Calu3 (cell line): ENCODE measurements around the gene LSM2. TPM values are rescaled to one million over a fixed set of nuclear protein-coding genes. Genes with fewer than 3 reads are reported as not detected.
A peak's percentile ranks its signal among the peaks of the same experiment; 100 is the strongest.

Source experiments
- BruUV-seq: library from RNA; stranded (reverse); fragments of 400-500 nt; replicated peaks from 2 replicates; lab custom pipeline; 2021; lab: Mats Ljungman, UMichigan
- CTCF ChIA-PET: fragments of 300-600 bp; sonication (Branson Sonifier 250); formaldehyde crosslinking; loops from one replicate; lab custom pipeline; 2022; ENCODE audit warnings: antibody characterized with exemption; lab: Charles Lee
- DNase-seq: peaks from one replicate; pipeline ENCODE4 v3.0.0; 2022
- H3K27ac Mint-ChIP-seq: one replicate; pipeline ENCODE4 v1.8.0; 2022; ENCODE audit warnings: mixed read lengths; ENCODE audit not compliant: unreplicated experiment
- H3K27me3 Mint-ChIP-seq: one replicate; pipeline ENCODE4 v1.8.0; 2022; ENCODE audit warnings: mixed read lengths; ENCODE audit not compliant: unreplicated experiment
- H3K36me3 Mint-ChIP-seq: one replicate; pipeline ENCODE4 v1.8.0; 2022; ENCODE audit warnings: mild to moderate bottlenecking, moderate library complexity, mixed read lengths; ENCODE audit not compliant: insufficient read depth, unreplicated experiment
- H3K4me1 Mint-ChIP-seq: one replicate; pipeline ENCODE4 v1.8.0; 2022; ENCODE audit warnings: mild to moderate bottlenecking, low read depth, mixed read lengths; ENCODE audit not compliant: unreplicated experiment
- H3K4me3 Mint-ChIP-seq: one replicate; pipeline ENCODE4 v1.8.0; 2022; ENCODE audit warnings: mild to moderate bottlenecking, low read depth, moderate library complexity, mixed read lengths; ENCODE audit not compliant: unreplicated experiment
- H3K9me3 Mint-ChIP-seq: one replicate; pipeline ENCODE4 v1.8.0; 2022; ENCODE audit warnings: low read depth, mixed read lengths; ENCODE audit not compliant: unreplicated experiment
- intact Hi-C: fragments of 100-400 bp; cut with micrococcal nuclease; formaldehyde crosslinking; loops from one replicate; pipeline ENCODE4 v1.10.0; 2022; ENCODE audit not compliant: unreplicated experiment
- total RNA-seq: library from RNA; stranded (reverse); gene quantifications from 2 replicates; pipeline ENCODE4 v1.2.3, GENCODE V29; 2022
- TF ChIP-seq, protein P1 (sequence below): fragments of 200-600 bp; IDR thresholded peaks from one replicate; pipeline ENCODE4 v1.8.0; 2022; ENCODE audit warnings: antibody characterized with exemption; ENCODE audit not compliant: unreplicated experiment

The LSM2 gene
- total RNA-seq, 1 experiment from 2014 or later: 144 TPM

DNA sequence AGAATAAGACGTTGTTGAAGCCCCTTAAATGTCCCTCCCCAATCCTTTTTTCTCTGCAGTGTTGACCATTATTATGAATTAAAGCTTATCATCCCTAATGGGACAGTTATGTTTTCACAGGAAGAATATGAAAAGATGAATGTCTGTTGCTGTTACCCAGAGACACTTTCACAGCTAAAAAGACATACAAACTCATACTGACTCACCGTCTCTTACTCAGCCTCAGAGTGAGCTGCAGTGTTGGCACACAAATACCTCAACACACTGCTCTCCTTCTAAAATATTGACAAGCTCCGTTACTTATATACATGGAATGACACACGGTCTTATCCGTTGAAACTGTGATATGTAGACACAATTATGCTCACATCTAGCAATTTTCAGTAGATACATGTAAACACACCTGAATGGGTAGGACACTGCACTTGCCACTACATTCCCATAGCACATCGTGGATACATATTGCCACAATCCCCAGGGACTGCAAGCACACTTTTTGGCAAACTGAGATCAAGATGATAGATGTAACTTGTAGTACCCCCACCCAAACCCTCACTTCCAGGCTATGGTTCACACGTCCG lies 53.9 kb downstream of the LSM2 start:
- TF ChIP-seq, protein P1, sequence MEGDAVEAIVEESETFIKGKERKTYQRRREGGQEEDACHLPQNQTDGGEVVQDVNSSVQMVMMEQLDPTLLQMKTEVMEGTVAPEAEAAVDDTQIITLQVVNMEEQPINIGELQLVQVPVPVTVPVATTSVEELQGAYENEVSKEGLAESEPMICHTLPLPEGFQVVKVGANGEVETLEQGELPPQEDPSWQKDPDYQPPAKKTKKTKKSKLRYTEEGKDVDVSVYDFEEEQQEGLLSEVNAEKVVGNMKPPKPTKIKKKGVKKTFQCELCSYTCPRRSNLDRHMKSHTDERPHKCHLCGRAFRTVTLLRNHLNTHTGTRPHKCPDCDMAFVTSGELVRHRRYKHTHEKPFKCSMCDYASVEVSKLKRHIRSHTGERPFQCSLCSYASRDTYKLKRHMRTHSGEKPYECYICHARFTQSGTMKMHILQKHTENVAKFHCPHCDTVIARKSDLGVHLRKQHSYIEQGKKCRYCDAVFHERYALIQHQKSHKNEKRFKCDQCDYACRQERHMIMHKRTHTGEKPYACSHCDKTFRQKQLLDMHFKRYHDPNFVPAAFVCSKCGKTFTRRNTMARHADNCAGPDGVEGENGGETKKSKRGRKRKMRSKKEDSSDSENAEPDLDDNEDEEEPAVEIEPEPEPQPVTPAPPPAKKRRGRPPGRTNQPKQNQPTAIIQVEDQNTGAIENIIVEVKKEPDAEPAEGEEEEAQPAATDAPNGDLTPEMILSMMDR: no peak
- H3K4me3 Mint-ChIP-seq: no peak overlapping the region
- H3K9me3 Mint-ChIP-seq: no peaks in the 10 kb centered on the region
- no peaks in the 10 kb centered on the region for H3K4me1 Mint-ChIP-seq
- no peak overlapping the region for H3K27ac Mint-ChIP-seq
- no peak for DNase-seq
- peaks cover 35% of the 10 kb centered on the region for H3K36me3 Mint-ChIP-seq
- no peaks in the 10 kb centered on the region for H3K27me3 Mint-ChIP-seq
- CTCF ChIA-PET: interaction anchor here (1.1 kb wide), 1 partner anchor 14 kb away, joined by 6 read pairs; the partner anchor contains the start of gene MSH5
- no TSS peak for BruUV-seq
- intact Hi-C loops: no loop called here

DNA sequence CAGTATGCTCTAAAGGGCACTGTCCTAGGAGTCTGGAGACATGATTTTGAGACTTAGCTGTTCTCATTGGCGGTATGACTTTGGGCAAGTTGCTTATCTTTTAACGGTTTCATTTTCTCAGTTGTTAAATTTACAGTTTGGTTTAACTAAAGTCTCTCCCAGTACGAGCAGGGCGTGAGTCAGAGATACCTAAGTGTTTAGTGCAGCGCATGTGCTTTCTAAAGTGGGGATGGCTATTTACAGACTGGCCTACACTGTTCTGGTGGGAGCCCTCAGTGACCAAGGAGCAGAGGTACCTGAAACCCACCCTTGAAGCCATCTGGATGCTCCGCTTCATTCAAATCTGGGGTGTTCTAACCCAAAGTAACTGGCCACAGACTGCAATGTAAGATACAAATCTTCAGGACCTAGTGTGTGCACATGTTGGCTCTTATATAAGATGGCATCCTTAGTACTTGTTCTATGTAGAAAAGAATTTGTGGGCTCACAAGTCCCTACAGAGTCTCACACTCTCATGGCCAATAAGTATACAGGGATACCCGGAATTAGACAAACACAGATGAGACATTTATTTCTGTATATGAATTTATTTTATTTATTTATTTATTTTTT lies 56.2 kb downstream of the LSM2 start:
- no peaks in the 10 kb centered on the region for H3K27me3 Mint-ChIP-seq
- CTCF ChIA-PET: interaction anchor here (1.0 kb wide), 1 partner anchor 11 kb away, joined by 5 read pairs; the partner anchor contains the start of gene MSH5
- no peak overlapping the region for H3K27ac Mint-ChIP-seq

DNA sequence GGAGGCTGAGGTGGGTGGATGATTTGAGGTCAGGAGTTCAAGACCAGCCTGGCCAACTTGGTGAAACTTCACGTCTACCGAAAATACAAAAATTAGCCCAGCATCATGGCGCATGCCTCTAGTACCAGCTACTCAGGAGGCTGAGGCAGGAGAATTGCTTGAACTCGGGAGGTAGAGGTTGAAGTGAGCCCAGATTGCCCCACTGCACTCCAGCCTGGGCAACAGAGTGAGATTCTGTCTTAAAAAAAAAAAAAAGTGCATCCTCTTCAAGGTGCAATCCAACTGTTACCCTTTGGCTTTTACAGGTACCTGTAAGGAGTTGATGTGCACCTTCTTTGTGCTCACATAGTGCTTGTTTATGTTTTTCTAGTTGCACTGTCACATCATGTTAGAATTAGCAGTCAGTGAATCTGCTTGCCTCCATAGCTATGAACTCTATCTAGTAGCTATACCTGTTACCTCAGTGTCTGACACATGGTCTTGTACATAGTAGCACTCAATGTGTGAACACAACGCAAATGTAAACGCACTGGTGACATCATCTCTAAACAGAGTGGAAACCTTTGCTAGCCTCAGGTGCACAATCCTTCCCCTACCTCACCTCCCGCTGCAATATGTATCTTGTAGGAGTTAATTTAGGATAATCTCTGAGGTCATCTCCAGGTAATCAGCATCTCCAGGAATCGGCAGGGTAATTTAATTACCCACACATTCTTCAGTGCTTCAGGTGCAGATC lies 57.3 kb downstream of the LSM2 start:
- Mint-ChIP-seq H3K27me3 (no peaks in the 10 kb centered on the region), H3K4me3 (no peak overlapping the region), H3K36me3 (peaks cover 49% of the 10 kb centered on the region), H3K4me1 (no peaks in the 10 kb centered on the region), H3K9me3 (no peaks in the 10 kb centered on the region), H3K27ac (no peak overlapping the region)
- TF ChIP-seq, protein P1: no peak
- CTCF ChIA-PET: interaction anchor here (1.0 kb wide), 1 partner anchor 10 kb away, joined by 5 read pairs; the partner anchor contains the start of gene MSH5
- intact Hi-C loops: no loop called here
- no peak for DNase-seq
- no TSS peak for BruUV-seq

More for the DNA sequence above, 56.2 kb downstream of the LSM2 start:
- Mint-ChIP-seq H3K4me3 (no peak overlapping the region), H3K36me3 (peaks cover 42% of the 10 kb centered on the region), H3K4me1 (no peaks in the 10 kb centered on the region), H3K9me3 (no peaks in the 10 kb centered on the region)
- intact Hi-C loops: no loop called here
- TF ChIP-seq, protein P1: no peak
- no peak for DNase-seq
- BruUV-seq: TSS peak; percentile 5

Other genes starting within 250 kb of the LSM2 start
- gene LTA, start 234.7 kb downstream of the LSM2 start, total RNA-seq: not detected in 2 replicates
- gene TNF, start 231.4 kb downstream of the LSM2 start, total RNA-seq: 0.22 and 0.68 TPM in 2 replicates
- gene LTB, start 224.5 kb downstream of the LSM2 start, total RNA-seq: 0.44 and 1.4 TPM in 2 replicates
- gene LST1, start 220.7 kb downstream of the LSM2 start, total RNA-seq: 0.94 TPM in 1 of 2 replicates, not detected in the other
- not detected in 2 replicates for gene NCR3, start 214.0 kb downstream of the LSM2 start, total RNA-seq
- gene AIF1, start 191.7 kb downstream of the LSM2 start, total RNA-seq: not detected in 2 replicates
- 473 and 509 TPM in 2 replicates for gene PRRC2A, start 186.3 kb downstream of the LSM2 start, total RNA-seq
- 617 and 663 TPM in 2 replicates for gene BAG6, start 154.3 kb downstream of the LSM2 start, total RNA-seq
- gene APOM, start 151.1 kb downstream of the LSM2 start, total RNA-seq: 2.6 and 3.6 TPM in 2 replicates
- gene C6orf47, start 146.2 kb downstream of the LSM2 start, total RNA-seq: 40.3 and 42.9 TPM in 2 replicates
- 32.2 and 35.6 TPM in 2 replicates for gene GPANK1, start 142.0 kb downstream of the LSM2 start, total RNA-seq
- gene CSNK2B, start 140.9 kb downstream of the LSM2 start, total RNA-seq: 337 and 357 TPM in 2 replicates
- 44.6 and 45.1 TPM in 2 replicates for gene LY6G5B, start 137.0 kb downstream of the LSM2 start, total RNA-seq
- gene LY6G5C, start 125.9 kb downstream of the LSM2 start, total RNA-seq: 4.9 and 5.4 TPM in 2 replicates
- 89.9 and 99.1 TPM in 2 replicates for gene ABHD16A, start 103.6 kb downstream of the LSM2 start, total RNA-seq
- gene LY6G6F, start 100.1 kb downstream of the LSM2 start, total RNA-seq: not detected in 2 replicates
- not detected in 2 replicates for gene LY6G6D, start 91.6 kb downstream of the LSM2 start, total RNA-seq
- gene LY6G6C, start 85.2 kb downstream of the LSM2 start, total RNA-seq: 1.0 TPM in 1 of 2 replicates, not detected in the other
- not detected in 2 replicates for gene MPIG6B, start 83.6 kb downstream of the LSM2 start, total RNA-seq
- 81.4 and 89.6 TPM in 2 replicates for gene DDAH2, start 77.7 kb downstream of the LSM2 start, total RNA-seq
- 943 and 1,109 TPM in 2 replicates for gene CLIC1, start 70.4 kb downstream of the LSM2 start, total RNA-seq
- 156 and 176 TPM in 2 replicates for gene MSH5, start 67.0 kb downstream of the LSM2 start, total RNA-seq
- gene SAPCD1, start 44.3 kb downstream of the LSM2 start, total RNA-seq: 26.6 and 30.3 TPM in 2 replicates
- gene VWA7, start 29.6 kb downstream of the LSM2 start, total RNA-seq: 22.1 and 37.6 TPM in 2 replicates
- gene VARS1, start 11.2 kb downstream of the LSM2 start, total RNA-seq: 316 and 331 TPM in 2 replicates
- gene HSPA1L, start 8.3 kb upstream of the LSM2 start, total RNA-seq: 4.2 and 4.3 TPM in 2 replicates
- gene HSPA1A, start 8.6 kb upstream of the LSM2 start, total RNA-seq: 1,238 and 1,263 TPM in 2 replicates
- gene HSPA1B, start 20.8 kb upstream of the LSM2 start, total RNA-seq: 687 and 705 TPM in 2 replicates
- gene NEU1, start 55.9 kb upstream of the LSM2 start, total RNA-seq: 133 and 159 TPM in 2 replicates
- 185 and 238 TPM in 2 replicates for gene SLC44A4, start 72.0 kb upstream of the LSM2 start, total RNA-seq
- gene EHMT2, start 90.7 kb upstream of the LSM2 start, total RNA-seq: 131 and 138 TPM in 2 replicates
- 22.6 and 28.1 TPM in 2 replicates for gene ZBTB12, start 95.1 kb upstream of the LSM2 start, total RNA-seq
- gene C2, start 120.8 kb upstream of the LSM2 start, total RNA-seq: 5.0 and 6.3 TPM in 2 replicates
- 944 and 1,205 TPM in 2 replicates for gene CFB, start 139.1 kb upstream of the LSM2 start, total RNA-seq
- 141 and 157 TPM in 2 replicates for gene NELFE, start 152.0 kb upstream of the LSM2 start, total RNA-seq
- gene SKIC2, start 152.2 kb upstream of the LSM2 start, total RNA-seq: 182 and 201 TPM in 2 replicates
- gene DXO, start 165.2 kb upstream of the LSM2 start, total RNA-seq: 40.9 and 43.6 TPM in 2 replicates
- 13.1 and 20.8 TPM in 2 replicates for gene C4A, start 175.1 kb upstream of the LSM2 start, total RNA-seq
- 7.8 and 13.4 TPM in 2 replicates for gene C4B, start 207.8 kb upstream of the LSM2 start, total RNA-seq
- 0.76 and 0.78 TPM in 2 replicates for gene CYP21A2, start 231.4 kb upstream of the LSM2 start, total RNA-seq